RWPE1 (cell line): ENCODE measurements around the gene CLCA1.

Experiments
- CTCF ChIA-PET: fragments of 350-600 bp; sonication (Branson Sonifier 250); formaldehyde crosslinking; extraction: SDS; loops from one replicate; lab custom pipeline; 2021; lab: Yijun Ruan, JAX
- POLR2A ChIA-PET: fragments of 400-600 bp; formaldehyde crosslinking; extraction: SDS; loops from one replicate; lab custom pipeline; 2020; ENCODE audit warnings: antibody characterized with exemption; ENCODE audit not compliant: low non-redundant PET; lab: Yijun Ruan, JAX
- DNase-seq: peaks from one replicate; pipeline ENCODE4 v3.0.0; 2012; ENCODE audit warnings: low spot score
- H3K27ac ChIP-seq: fragments of 450-650 bp; 2 replicates; pipeline ENCODE4 v1.5.1; 2017
- TF ChIP-seq, protein P1 (sequence below): fragments of 450-650 bp; conservative IDR thresholded peaks from 2 replicates; pipeline ENCODE4 v1.5.1; 2017; ENCODE audit warnings: low read depth, mild to moderate bottlenecking

Gene CLCA1

DNA sequence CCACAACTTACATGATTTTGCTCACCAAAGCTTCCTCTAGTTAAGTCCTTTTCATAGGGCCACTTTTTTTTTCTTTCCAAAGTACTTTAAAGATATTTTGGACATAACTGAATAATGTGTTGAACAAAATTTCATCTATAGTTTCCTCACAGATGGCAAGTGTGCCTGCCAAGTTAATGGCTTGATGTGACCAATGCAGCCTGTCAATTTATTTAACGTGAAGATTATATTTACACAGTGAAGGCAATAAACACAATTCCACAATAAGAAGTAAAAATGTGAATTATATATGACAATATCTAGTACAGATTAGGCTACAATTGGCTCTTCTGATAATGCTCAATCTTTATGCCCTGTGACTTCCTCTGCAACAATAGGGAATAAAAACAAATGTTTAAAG lies 26.7 kb upstream of the CLCA1 start:
- no peak overlapping the region for H3K27ac ChIP-seq
- TF ChIP-seq, protein P1, sequence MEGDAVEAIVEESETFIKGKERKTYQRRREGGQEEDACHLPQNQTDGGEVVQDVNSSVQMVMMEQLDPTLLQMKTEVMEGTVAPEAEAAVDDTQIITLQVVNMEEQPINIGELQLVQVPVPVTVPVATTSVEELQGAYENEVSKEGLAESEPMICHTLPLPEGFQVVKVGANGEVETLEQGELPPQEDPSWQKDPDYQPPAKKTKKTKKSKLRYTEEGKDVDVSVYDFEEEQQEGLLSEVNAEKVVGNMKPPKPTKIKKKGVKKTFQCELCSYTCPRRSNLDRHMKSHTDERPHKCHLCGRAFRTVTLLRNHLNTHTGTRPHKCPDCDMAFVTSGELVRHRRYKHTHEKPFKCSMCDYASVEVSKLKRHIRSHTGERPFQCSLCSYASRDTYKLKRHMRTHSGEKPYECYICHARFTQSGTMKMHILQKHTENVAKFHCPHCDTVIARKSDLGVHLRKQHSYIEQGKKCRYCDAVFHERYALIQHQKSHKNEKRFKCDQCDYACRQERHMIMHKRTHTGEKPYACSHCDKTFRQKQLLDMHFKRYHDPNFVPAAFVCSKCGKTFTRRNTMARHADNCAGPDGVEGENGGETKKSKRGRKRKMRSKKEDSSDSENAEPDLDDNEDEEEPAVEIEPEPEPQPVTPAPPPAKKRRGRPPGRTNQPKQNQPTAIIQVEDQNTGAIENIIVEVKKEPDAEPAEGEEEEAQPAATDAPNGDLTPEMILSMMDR = no peak
- ChIA-PET POLR2A (interaction anchor here (0.6 kb wide), 1 partner anchor 1087 kb away, joined by 4 read pairs; no protein-coding TSS in a partner anchor), CTCF (no interaction called here)
- DNase-seq = no peak

DNA sequence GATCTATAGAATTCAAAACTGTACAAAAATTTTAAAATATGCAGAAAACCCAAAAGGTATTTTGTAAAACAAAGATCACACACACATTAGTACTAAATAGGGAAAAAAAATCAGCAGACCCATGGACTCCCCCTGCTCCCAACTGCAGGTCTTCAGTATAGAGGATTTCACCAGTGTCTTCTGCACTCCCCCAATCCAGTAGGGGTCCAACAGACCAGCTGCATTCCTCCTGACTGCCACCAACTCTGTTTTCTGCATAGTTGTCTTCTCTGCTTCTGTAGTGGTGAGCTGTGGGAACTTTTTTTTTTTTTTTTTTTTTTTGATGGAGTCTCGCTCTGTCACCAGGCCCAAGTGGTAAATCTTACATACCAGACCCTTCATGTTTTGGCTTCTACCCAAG lies 22.8 kb upstream of the CLCA1 start:
- H3K27ac ChIP-seq = no peak overlapping the region
- TF ChIP-seq, protein P1 = no peak
- DNase-seq = no peak
- CTCF ChIA-PET = no interaction called here
- POLR2A ChIA-PET = no interaction called here

DNA sequence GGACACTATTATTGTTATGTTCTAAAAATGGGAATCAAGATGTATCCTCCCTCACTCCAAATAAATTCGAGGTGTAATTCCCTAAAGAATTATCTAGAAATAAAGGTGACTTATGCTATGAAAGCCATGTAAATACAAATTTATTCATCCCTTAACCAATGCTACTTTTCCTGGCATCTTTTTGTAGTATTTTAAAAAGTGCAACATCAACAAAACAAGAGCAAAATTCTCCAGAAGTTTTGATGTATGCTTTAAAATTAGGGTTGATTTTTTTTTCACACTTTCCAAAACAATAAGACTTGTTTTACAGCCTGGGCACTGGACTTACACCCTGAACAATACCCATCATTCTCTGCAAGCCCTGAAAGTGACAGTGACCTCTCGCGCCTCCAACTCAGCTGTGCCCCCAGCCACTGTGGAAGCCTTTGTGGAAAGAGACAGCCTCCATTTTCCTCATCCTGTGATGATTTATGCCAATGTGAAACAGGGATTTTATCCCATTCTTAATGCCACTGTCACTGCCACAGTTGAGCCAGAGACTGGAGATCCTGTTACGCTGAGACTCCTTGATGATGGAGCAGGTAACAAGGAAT lies 21.4 kb upstream of the CLCA1 start:
- no peak for DNase-seq
- TF ChIP-seq, protein P1 = no peak
- no peak overlapping the region for H3K27ac ChIP-seq
- ChIA-PET CTCF (no interaction called here), POLR2A (no interaction called here)

DNA sequence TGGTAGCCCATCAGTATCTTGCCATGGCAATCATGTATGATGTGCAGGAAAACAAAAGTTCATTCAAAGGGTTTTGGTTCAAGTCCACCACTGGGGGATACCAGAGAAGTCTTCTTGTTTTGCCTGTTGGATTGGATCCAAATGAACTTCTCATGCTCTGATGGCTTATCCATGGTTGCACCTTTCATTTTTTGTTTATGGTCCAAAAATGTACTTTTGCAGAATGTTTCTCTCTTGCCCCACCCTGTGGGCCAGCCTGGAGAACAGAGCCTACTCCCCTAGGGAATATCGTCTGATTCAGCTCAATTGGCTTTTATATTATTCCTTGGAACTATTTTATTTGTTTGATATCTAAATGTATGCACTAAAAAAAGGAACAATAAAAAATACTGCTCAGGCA lies 20.1 kb upstream of the CLCA1 start:
- TF ChIP-seq, protein P1 = no peak
- no peak for DNase-seq
- POLR2A ChIA-PET = no interaction called here
- no peak overlapping the region for H3K27ac ChIP-seq
- CTCF ChIA-PET = no interaction called here

DNA sequence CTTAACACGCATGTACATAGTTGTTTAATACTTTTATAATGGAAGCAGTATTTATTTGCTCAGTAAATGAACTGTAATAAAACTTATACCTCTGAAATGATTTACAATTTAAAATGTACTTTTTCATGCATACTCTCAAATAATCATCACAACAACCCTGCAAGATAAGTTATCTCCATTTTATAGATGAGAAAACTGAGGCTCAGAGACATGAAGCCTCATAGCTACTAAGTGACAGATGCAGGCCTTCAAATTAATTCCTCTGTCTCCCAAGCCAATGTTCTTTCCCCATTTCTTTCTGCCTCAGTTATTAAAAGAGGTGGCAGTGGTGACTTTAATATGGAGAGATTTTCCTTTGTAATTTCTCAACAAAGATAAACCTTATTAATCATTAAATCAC lies 19.6 kb upstream of the CLCA1 start:
- ChIA-PET POLR2A (no interaction called here), CTCF (no interaction called here)
- DNase-seq = no peak
- H3K27ac ChIP-seq = no peak overlapping the region
- TF ChIP-seq, protein P1 = no peak

DNA sequence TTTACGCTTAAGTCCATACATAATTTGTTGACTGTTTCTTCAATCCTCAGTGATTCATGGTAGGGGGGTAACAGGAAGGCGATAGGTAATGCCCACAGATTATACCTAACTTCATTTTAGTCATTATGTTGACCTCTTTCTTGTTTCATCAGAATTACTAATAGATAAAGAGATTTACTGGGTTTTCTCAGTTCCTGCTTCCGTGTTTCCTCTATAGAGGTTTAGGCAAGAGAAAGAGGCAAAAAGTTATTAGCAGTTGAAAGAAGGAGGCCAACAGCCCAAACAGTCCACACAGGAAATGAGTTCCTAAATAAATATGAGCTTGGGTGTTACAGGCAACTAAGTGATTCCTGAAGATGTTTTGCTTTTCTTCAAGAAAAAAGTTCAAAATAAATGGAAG lies 17.9 kb upstream of the CLCA1 start:
- TF ChIP-seq, protein P1 = no peak
- CTCF ChIA-PET = interaction anchor here (0.6 kb wide), 1 partner anchor 819 kb away, joined by 4 read pairs; no protein-coding TSS in a partner anchor
- no peak for DNase-seq
- POLR2A ChIA-PET = no interaction called here
- H3K27ac ChIP-seq = no peak overlapping the region
